OCI-LY7 (cell line): ENCODE data around the gene G6PC3. TPM values are rescaled to one million over a fixed set of nuclear protein-coding genes. Genes with fewer than 3 reads are reported as not detected.
A peak's percentile ranks its signal among the peaks of the same experiment; 100 is the strongest.

Experiments used
- BruUV-seq: library from RNA; stranded (reverse); fragments of 400-500 nt; replicated peaks from 2 replicates; lab custom pipeline; 2021; lab: Mats Ljungman, UMichigan
- CTCF ChIA-PET: fragments of 300-600 bp; sonication (Branson Sonifier 250); formaldehyde crosslinking; loops from one replicate; lab custom pipeline; 2022; ENCODE audit warnings: antibody characterized with exemption; ENCODE audit not compliant: unreplicated experiment; lab: Charles Lee
- POLR2A ChIA-PET: fragments of 300-600 bp; sonication (Branson Sonifier 250); formaldehyde crosslinking; loops from one replicate; lab custom pipeline; 2022; ENCODE audit warnings: antibody characterized with exemption; lab: Charles Lee
- DNase-seq: peaks from one replicate; pipeline ENCODE4 v3.0.0-alpha.2; 2015; ENCODE audit warnings: low spot score
- H2AFZ ChIP-seq: fragments of 200-600 bp; sonication (generic), shearing (Covaris generic); 2 replicates; pipeline ENCODE4 v1.6.1; 2014; ENCODE audit warnings: mild to moderate bottlenecking, antibody characterized with exemption, low read length, moderate library complexity
- H3K27ac ChIP-seq: fragments of 200-600 bp; sonication (generic); 2 replicates; pipeline ENCODE4 v1.5.1; 2014; ENCODE audit warnings: mixed run types, low read depth, mild to moderate bottlenecking, moderate library complexity, low read length, inconsistent platforms; ENCODE audit not compliant: poor library complexity, severe bottlenecking
- H3K36me3 ChIP-seq: fragments of 200-600 bp; sonication (generic); 2 replicates; pipeline ENCODE4 v1.6.1; 2014; ENCODE audit warnings: mild to moderate bottlenecking, antibody characterized with exemption, low read length, moderate library complexity, mixed read lengths; ENCODE audit not compliant: insufficient read depth
- H3K4me1 ChIP-seq: fragments of 200-600 bp; sonication (generic); 2 replicates; pipeline ENCODE4 v1.5.1; 2014; ENCODE audit warnings: mild to moderate bottlenecking, low read length; ENCODE audit not compliant: insufficient read depth, poor library complexity, severe bottlenecking
- H3K4me2 ChIP-seq: fragments of 200-600 bp; sonication (generic); 2 replicates; pipeline ENCODE4 v1.6.1; 2014; ENCODE audit warnings: mild to moderate bottlenecking, low read length
- H3K4me3 ChIP-seq: fragments of 200-600 bp; sonication (generic); 2 replicates; pipeline ENCODE4 v1.5.1; 2014; ENCODE audit warnings: mild to moderate bottlenecking, low read depth, low read length; ENCODE audit not compliant: poor library complexity, severe bottlenecking
- H3K79me2 ChIP-seq: fragments of 200-600 bp; sonication (generic); 2 replicates; pipeline ENCODE4 v1.6.1; 2016; ENCODE audit warnings: low read depth, mild to moderate bottlenecking, low read length, moderate library complexity, mixed read lengths; ENCODE audit not compliant: insufficient read depth
- H3K9me2 ChIP-seq: fragments of 200-600 bp; sonication (generic); 2 replicates; pipeline ENCODE4 v1.6.1; 2016; ENCODE audit warnings: mild to moderate bottlenecking, low read length, mixed read lengths; ENCODE audit not compliant: insufficient read depth
- H3K9me3 ChIP-seq: fragments of 200-600 bp; sonication (generic); 2 replicates; pipeline ENCODE4 v1.6.1; 2014; ENCODE audit warnings: mild to moderate bottlenecking, mixed run types, low read length, mixed read lengths
- H4K20me1 ChIP-seq: fragments of 200-600 bp; sonication (generic); 2 replicates; pipeline ENCODE4 v1.6.1; 2014; ENCODE audit warnings: mild to moderate bottlenecking, antibody characterized with exemption, low read length, moderate library complexity, mixed read lengths; ENCODE audit not compliant: insufficient read depth
- CTCF ChIP-seq: fragments of 200-600 bp; sonication (generic); conservative IDR thresholded peaks from 2 replicates; pipeline ENCODE4 v1.5.1; 2014; ENCODE audit warnings: mild to moderate bottlenecking, antibody characterized with exemption, low read length, moderate library complexity, mixed read lengths
- EZH2phosphoT487 ChIP-seq: fragments of 200-600 bp; sonication (generic); IDR thresholded peaks from 2 replicates; pipeline ENCODE4 v1.6.1; 2018; ENCODE audit warnings: low read depth, borderline replicate concordance, mild to moderate bottlenecking, mixed run types, antibody characterized with exemption, low read length, moderate library complexity, mixed read lengths
- intact Hi-C: fragments of 100-400 bp; cut with micrococcal nuclease; formaldehyde crosslinking; loops from one replicate; pipeline ENCODE4 v1.10.0; 2022; ENCODE audit not compliant: unreplicated experiment
- total RNA-seq, 2 experiments: library from RNA; depleted of rRNA in 1 of 2; stranded (reverse); fragments of >200 nt in 1 of 2; shearing (Covaris generic) in 1 of 2; gene quantifications; 2 replicates each; pipeline ENCODE4 v1.2.3, GENCODE V29; 2014 to 2022

The G6PC3 gene
- total RNA-seq, 2 experiments from 2014 or later, result 20.6 to 46.1 TPM

GRCh38 chr17:44115585-44116415, 45.3 kb downstream of the G6PC3 start:
- TF ChIP-seq EZH2phosphoT487, result no peak
- TF ChIP-seq CTCF, result peak; percentile 80
- no peak for DNase-seq
- Histone ChIP-seq H3K4me3 (no peak overlapping the region), H3K79me2 (no peaks in the 10 kb centered on the region), H3K9me3 (no peaks in the 10 kb centered on the region), H2AFZ (no peak overlapping the region), H4K20me1 (no peaks in the 10 kb centered on the region; the same call in 1 of the 2 replicates), H3K4me1 (peaks cover 20% of the 10 kb centered on the region), H3K27ac (no peak overlapping the region), H3K4me2 (no peak overlapping the region), H3K9me2 (no peaks in the 10 kb centered on the region), H3K36me3 (peaks cover 5% of the 10 kb centered on the region; the same call in 1 of the 2 replicates)
- CTCF ChIA-PET, result no interaction called here
- BruUV-seq, result no TSS peak
- POLR2A ChIA-PET, result no interaction called here
- intact Hi-C loops, result no loop called here

DNA sequence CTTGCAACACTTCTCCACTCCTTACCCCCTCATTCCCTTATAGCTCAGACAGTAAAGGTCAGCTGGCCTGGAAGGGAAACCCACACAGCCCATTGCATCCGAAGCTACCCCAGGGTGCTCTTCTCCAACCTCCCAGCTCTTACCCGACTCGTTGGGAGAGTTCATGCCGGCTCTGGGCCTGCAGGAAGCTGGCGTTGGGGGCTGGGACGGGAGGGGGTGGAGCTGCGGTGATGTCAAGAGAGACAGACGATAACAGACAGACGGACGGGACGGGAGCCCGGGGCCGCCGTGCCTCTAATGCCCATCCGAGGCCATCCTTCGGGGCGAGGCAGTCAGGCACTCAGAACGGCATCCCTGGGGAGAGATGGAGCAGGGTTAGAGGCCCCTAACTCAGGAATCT, 46.8 kb downstream of the G6PC3 start:
- H3K27ac ChIP-seq, result no peak overlapping the region
- TF ChIP-seq CTCF, result no peak
- TF ChIP-seq EZH2phosphoT487, result no peak
- peaks cover 5% of the 10 kb centered on the region; the same call in 1 of the 2 replicates for H3K36me3 ChIP-seq
- ChIA-PET POLR2A (no interaction called here), CTCF (no interaction called here)
- no TSS peak for BruUV-seq
- peaks cover 16% of the 10 kb centered on the region for H3K4me1 ChIP-seq
- H3K4me3 ChIP-seq, result no peak overlapping the region
- intact Hi-C loops, result no loop called here
- H2AFZ ChIP-seq, result no peak overlapping the region
- H3K79me2 ChIP-seq, result peaks cover 7% of the 10 kb centered on the region; the same call in 1 of the 2 replicates
- H3K9me2 ChIP-seq, result no peaks in the 10 kb centered on the region
- no peak overlapping the region for H3K4me2 ChIP-seq
- H4K20me1 ChIP-seq, result no peaks in the 10 kb centered on the region; the same call in 1 of the 2 replicates
- no peaks in the 10 kb centered on the region for H3K9me3 ChIP-seq
- no peak for DNase-seq

DNA sequence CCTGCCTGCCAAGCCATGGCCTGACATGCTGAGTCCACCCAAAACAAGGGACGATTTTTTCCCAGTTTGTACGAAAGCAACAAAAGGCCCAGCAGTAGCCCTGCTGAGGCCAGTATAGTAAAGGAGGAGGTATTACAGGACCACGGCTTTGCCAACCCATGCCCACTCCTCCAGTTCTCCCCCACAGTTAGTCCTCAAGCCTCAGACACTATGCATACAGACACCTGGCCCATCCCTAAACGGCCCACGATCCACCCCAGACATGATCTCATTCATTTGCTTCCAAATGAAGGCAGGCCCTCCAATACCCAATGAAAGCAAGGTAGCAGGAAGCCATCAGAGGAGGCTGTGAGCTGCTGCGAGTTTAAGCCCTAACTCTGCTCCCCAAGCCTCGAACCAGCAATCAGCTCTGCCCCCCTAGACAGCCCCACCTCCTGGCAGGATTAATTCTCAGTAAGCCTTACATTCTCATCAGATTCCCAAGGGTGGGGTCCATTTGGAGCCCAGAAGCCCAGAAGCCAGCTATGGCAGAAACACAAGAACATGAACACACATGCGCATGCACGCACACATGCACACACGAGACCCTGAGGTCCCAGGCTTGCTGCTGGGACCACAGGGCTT, 48.0 kb downstream of the G6PC3 start:
- ChIA-PET CTCF (no interaction called here), POLR2A (no interaction called here)
- intact Hi-C loops, result no loop called here
- H3K27ac ChIP-seq, result no peak overlapping the region
- H2AFZ ChIP-seq, result no peak overlapping the region
- peaks cover 7% of the 10 kb centered on the region; the same call in 1 of the 2 replicates for H3K79me2 ChIP-seq
- peaks cover 16% of the 10 kb centered on the region for H3K4me1 ChIP-seq
- no peak overlapping the region for H3K4me2 ChIP-seq
- peaks cover 5% of the 10 kb centered on the region; the same call in 1 of the 2 replicates for H3K36me3 ChIP-seq
- no peaks in the 10 kb centered on the region for H3K9me2 ChIP-seq
- BruUV-seq, result no TSS peak
- no peaks in the 10 kb centered on the region for H3K9me3 ChIP-seq
- no peak overlapping the region for H3K4me3 ChIP-seq
- DNase-seq, result no peak
- no peaks in the 10 kb centered on the region; the same call in 1 of the 2 replicates for H4K20me1 ChIP-seq
- TF ChIP-seq CTCF (no peak), EZH2phosphoT487 (no peak)
